K562 (cell line): ENCODE measurements around the gene PPP1CA. TPM values are rescaled to one million over a fixed set of nuclear protein-coding genes. Genes with fewer than 3 reads are reported as not detected.
A peak's percentile ranks its signal among the peaks of the same experiment; 100 is the strongest.

ENCODE experiments used
- ATAC-seq: fragments of 200-7000 bp; cut with Tn5 transposase; 3 replicates; pipeline ENCODE4 v1.9.1; 2020; ENCODE audit warnings: moderate library complexity
- BruUV-seq: library from RNA; stranded (reverse); fragments of 400-500 nt; replicated peaks from 2 replicates; lab custom pipeline; 2021; lab: Mats Ljungman, UMichigan
- CTCF ChIA-PET: fragments of 300-600 bp; formaldehyde crosslinking; extraction: SDS; loops from one replicate; lab custom pipeline; 2021; ENCODE audit warnings: low intra/inter-chr PET ratio; lab: Yijun Ruan, JAX
- POLR2A ChIA-PET: fragments of 300-600, 350-650 bp; sonication (Branson Sonifier 250); formaldehyde crosslinking; extraction: SDS; loops from one replicate; lab custom pipeline; 2021; ENCODE audit warnings: antibody characterized with exemption, inconsistent platforms; lab: Yijun Ruan, JAX
- DNase-seq, 4 experiments: peaks; one replicate each; pipeline versions ENCODE4 v3.0.0 to v3.0.0-alpha.2; 2011 to 2018; ENCODE audit warnings: low spot score in 3 of 4, mixed read lengths in 3 of 4; ENCODE audit errors: extremely low read depth in 1 of 4
- FAIRE-seq: peaks from 2 replicates; lab custom pipeline; 2011; peaks lifted over from hg19 to GRCh38; lab: Jason Lieb, UNC
- H2AFZ ChIP-seq: 2 replicates; pipeline ENCODE4 v1.6.0; 2011; ENCODE audit warnings: low read depth, low read length, control low read depth, inconsistent platforms
- H3K27ac ChIP-seq: fragments of 200-600 bp; 3 replicates; pipeline ENCODE4 v1.8.0; 2011; ENCODE audit warnings: low read depth, mild to moderate bottlenecking, control low read depth, inconsistent platforms, low read length, moderate library complexity, mixed read lengths; ENCODE audit errors: extremely low read depth
- H3K27me3 ChIP-seq, 2 experiments: fragments of 300-600 bp in 1 of 2; 2 replicates in 1 of 2; 3 replicates in 1 of 2; pipeline versions ENCODE4 v1.6.0 to v1.8.0; 2011; ENCODE audit warnings: inconsistent platforms in 2 of 2, low read length in 2 of 2, mild to moderate bottlenecking in 1 of 2, mixed read lengths in 1 of 2, moderate library complexity in 1 of 2; ENCODE audit not compliant: control insufficient read depth in 2 of 2, insufficient read depth in 2 of 2
- H3K36me3 ChIP-seq: fragments of 300-600 bp; 3 replicates; pipeline ENCODE4 v1.8.0; 2011; ENCODE audit warnings: mild to moderate bottlenecking, low read length, inconsistent platforms; ENCODE audit not compliant: control insufficient read depth, insufficient read depth
- H3K4me1 ChIP-seq, 2 experiments: fragments of 200-600 bp in 1 of 2; replicated peaks in 1 of 2; 2 replicates in 1 of 2; 3 replicates in 1 of 2; pipeline versions ENCODE4 v1.5.1 to v1.8.0; 2011; ENCODE audit warnings: inconsistent platforms in 2 of 2, low read length in 2 of 2, mild to moderate bottlenecking in 1 of 2, mixed read lengths in 1 of 2, moderate library complexity in 1 of 2; ENCODE audit not compliant: control insufficient read depth in 2 of 2, insufficient read depth in 2 of 2
- H3K4me2 ChIP-seq: 2 replicates; pipeline ENCODE4 v1.6.1; 2011; ENCODE audit warnings: low read length, control low read depth, inconsistent platforms, mixed read lengths; ENCODE audit not compliant: insufficient read depth
- H3K4me3 ChIP-seq: fragments of 200-600 bp; sonication (generic), shearing (Covaris generic); 2 replicates; pipeline ENCODE4 v1.5.1; 2016; ENCODE audit warnings: control low read depth, inconsistent platforms
- H3K79me2 ChIP-seq: fragments of 200-600 bp; 3 replicates; pipeline ENCODE4 v1.8.0; 2011; ENCODE audit warnings: low read length, inconsistent platforms; ENCODE audit not compliant: control insufficient read depth, insufficient read depth
- H3K9ac ChIP-seq, 2 experiments: 2 replicates each; pipeline versions ENCODE4 v1.6.0 to v1.6.1; 2011; ENCODE audit warnings: low read depth in 2 of 2, low read length in 2 of 2, control low read depth in 1 of 2, inconsistent platforms in 1 of 2, mild to moderate bottlenecking in 1 of 2, mixed read lengths in 1 of 2; ENCODE audit not compliant: insufficient read depth in 1 of 2
- H3K9me1 ChIP-seq: one replicate; pipeline ENCODE4 v1.6.0; 2011; ENCODE audit warnings: inconsistent platforms, mild to moderate bottlenecking, low read length, moderate library complexity; ENCODE audit not compliant: control insufficient read depth, insufficient read depth
- H3K9me3 ChIP-seq: replicated peaks from 2 replicates; pipeline ENCODE4 v1.5.1; 2011; ENCODE audit warnings: low read depth, low read length, inconsistent platforms; ENCODE audit not compliant: control insufficient read depth, insufficient read depth
- H4K20me1 ChIP-seq: replicated peaks from 2 replicates; pipeline ENCODE4 v1.6.1; 2011; ENCODE audit warnings: low read length, inconsistent platforms, mixed read lengths; ENCODE audit not compliant: control insufficient read depth, insufficient read depth
- BCL6 ChIP-seq: fragments of 250-450 bp; sonication (Bioruptor Pico); IDR thresholded peaks from 2 replicates; pipeline ENCODE4 v1.4.0; 2020
- BMI1 ChIP-seq: fragments of 150-350 bp; IDR thresholded peaks from 2 replicates; pipeline ENCODE4 v1.6.1; 2014; ENCODE audit warnings: low read length
- FOSL1 ChIP-seq: fragments of 200-800 bp; sonication (Bioruptor generic); conservative IDR thresholded peaks from 2 replicates; pipeline ENCODE4 v1.6.1; 2016; ENCODE audit warnings: missing genetic modification characterization, missing compliant biosample characterization
- NFYB ChIP-seq: IDR thresholded peaks from 2 replicates; pipeline ENCODE4 v1.6.1; 2011; ENCODE audit warnings: mild to moderate bottlenecking, moderate library complexity; ENCODE audit not compliant: insufficient read length; ENCODE audit errors: extremely low read depth
- NR1H2 ChIP-seq: sonication (generic); formaldehyde crosslinking; IDR thresholded peaks from 2 replicates; pipeline ENCODE4 v1.4.0; 2020; ENCODE audit warnings: mild to moderate bottlenecking, missing genetic modification reagents
- WGBS: fragments of 100-300 bp; shearing (Covaris generic); methylation state at CpG from one replicate; pipeline ENCODE4 v1.1.6; 2016; ENCODE audit warnings: low coverage, mixed read lengths; ENCODE audit not compliant: insufficient coverage; ENCODE audit errors: missing lambda C conversion rate; 5-methylcytosine and 5-hydroxymethylcytosine counted together
- in situ Hi-C: fragments of 300-500 bp; cut with MboI; formaldehyde crosslinking; loops from 4 replicates; pipeline ENCODE4 v1.15.0; 2018; ENCODE audit warnings: inconsistent platforms, mixed read lengths
- intact Hi-C: fragments of 100-400 bp; cut with micrococcal nuclease; formaldehyde crosslinking; loops from 2 replicates; pipeline ENCODE4 v1.14.2; 2022
- polyA plus RNA-seq, 8 experiments: library from polyadenylated mRNA; depleted of rRNA in 4 of 8; stranded (reverse) in 5 of 8; unstranded in 3 of 8; fragments of >200 nt; fragmentation: Nextera tagmentation in 2 of 8; fragmentation: Illumina TruSeq in 1 of 8; extraction: Ambion mirVana in 2 of 8; extraction: Trizol in 1 of 8; gene quantifications; 2 replicates each; pipeline versions ENCODE4 v1.2.1 to v1.2.3, GENCODE V29; 2011 to 2014; ENCODE audit warnings: inconsistent platforms in 1 of 8, missing spikeins in 1 of 8
- total RNA-seq, 7 experiments: library from RNA; depleted of rRNA in 6 of 7; stranded (reverse); fragments of >200 nt in 6 of 7; fragmentation: Illumina TruSeq in 2 of 7; extraction: Trizol in 2 of 7; gene quantifications; 2 replicates each; pipeline versions ENCODE4 v1.2.1 to v1.2.3, GENCODE V29; 2011 to 2021; ENCODE audit warnings: low replicate concordance in 1 of 7
- TF ChIP-seq, protein P1 (sequence below), 3 experiments: fragments of 200-800 bp in 1 of 3; fragments of 250-450 bp in 1 of 3; fragments of 450-650 bp in 1 of 3; sonication (Bioruptor Pico) in 1 of 3; sonication (Bioruptor generic) in 1 of 3; formaldehyde crosslinking in 1 of 3; IDR thresholded peaks; 2 replicates each; pipeline versions ENCODE4 v1.6.1 to v1.8.0; 2016 to 2022; ENCODE audit warnings: mild to moderate bottlenecking in 2 of 3, missing genetic modification characterization in 2 of 3, missing compliant biosample characterization in 1 of 3, moderate library complexity in 1 of 3
- TF ChIP-seq, protein P2 (sequence below): fragments of 250-450 bp; sonication (Bioruptor Pico); IDR thresholded peaks from 2 replicates; pipeline ENCODE4 v1.8.0; 2022; ENCODE audit warnings: inconsistent platforms
- TF ChIP-seq, protein P3 (sequence below): fragments of 450-650 bp; formaldehyde crosslinking; IDR thresholded peaks from 2 replicates; pipeline ENCODE4 v1.4.0; 2020; ENCODE audit warnings: mild to moderate bottlenecking, moderate library complexity
- TF ChIP-seq, protein P4 (sequence below): sonication (generic); formaldehyde crosslinking; IDR thresholded peaks from 2 replicates; pipeline ENCODE4 v1.8.1; 2022; ENCODE audit warnings: missing genetic modification reagents

PPP1CA gene
- total and polyA plus RNA-seq, 9 of the 15 experiments (the other 6 are each of a cell fraction or from before 2014, with no cell fraction given) = 18.2 to 242 (median 188) TPM

DNA sequence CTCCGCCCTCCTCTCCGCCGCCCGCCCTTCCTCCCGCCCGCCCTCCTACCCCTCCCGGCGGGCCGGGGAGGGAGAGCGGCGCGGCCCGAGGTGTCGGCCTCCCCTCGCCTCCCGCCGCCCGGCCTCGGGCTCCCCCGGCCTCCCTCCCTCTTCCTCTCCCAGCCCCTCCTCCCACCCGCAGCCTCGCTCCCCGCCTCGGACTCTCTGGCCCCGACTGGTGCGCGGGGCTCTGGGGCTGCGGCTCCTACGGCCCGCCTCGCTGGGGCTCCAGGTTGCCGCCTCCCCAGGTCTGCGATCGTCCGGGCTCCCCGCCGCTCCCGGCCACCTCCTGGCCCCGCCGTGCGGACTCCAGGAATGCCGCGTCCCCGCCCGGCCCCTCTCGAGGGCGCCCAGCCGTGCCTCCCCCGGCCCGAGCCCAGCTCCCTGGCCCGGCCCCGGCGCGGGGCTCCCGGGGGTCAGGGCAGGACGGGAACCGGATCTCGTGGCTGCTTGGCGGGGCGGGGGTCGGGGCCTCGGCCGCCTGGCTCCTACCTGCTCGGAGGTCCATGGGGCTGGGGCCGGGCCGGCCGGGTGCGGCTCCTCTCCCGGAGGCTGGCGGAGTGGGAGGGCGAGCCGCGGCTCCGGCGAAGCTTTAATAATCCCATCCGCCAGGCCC is 28.5 kb downstream of the PPP1CA start, which contains the start of gene CLCF1 (continued):
- TF ChIP-seq NR1H2 (CRISPR knock-in tag) = no peak; the same call in 1 of the 2 replicates
- TF ChIP-seq, protein P1, sequence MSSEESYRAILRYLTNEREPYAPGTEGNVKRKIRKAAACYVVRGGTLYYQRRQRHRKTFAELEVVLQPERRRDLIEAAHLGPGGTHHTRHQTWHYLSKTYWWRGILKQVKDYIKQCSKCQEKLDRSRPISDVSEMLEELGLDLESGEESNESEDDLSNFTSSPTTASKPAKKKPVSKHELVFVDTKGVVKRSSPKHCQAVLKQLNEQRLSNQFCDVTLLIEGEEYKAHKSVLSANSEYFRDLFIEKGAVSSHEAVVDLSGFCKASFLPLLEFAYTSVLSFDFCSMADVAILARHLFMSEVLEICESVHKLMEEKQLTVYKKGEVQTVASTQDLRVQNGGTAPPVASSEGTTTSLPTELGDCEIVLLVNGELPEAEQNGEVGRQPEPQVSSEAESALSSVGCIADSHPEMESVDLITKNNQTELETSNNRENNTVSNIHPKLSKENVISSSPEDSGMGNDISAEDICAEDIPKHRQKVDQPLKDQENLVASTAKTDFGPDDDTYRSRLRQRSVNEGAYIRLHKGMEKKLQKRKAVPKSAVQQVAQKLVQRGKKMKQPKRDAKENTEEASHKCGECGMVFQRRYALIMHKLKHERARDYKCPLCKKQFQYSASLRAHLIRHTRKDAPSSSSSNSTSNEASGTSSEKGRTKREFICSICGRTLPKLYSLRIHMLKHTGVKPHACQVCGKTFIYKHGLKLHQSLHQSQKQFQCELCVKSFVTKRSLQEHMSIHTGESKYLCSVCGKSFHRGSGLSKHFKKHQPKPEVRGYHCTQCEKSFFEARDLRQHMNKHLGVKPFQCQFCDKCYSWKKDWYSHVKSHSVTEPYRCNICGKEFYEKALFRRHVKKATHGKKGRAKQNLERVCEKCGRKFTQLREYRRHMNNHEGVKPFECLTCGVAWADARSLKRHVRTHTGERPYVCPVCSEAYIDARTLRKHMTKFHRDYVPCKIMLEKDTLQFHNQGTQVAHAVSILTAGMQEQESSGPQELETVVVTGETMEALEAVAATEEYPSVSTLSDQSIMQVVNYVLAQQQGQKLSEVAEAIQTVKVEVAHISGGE (CRISPR knock-in tag; IDR thresholded peaks at IDR 0.05) = peak in 1 of 3 experiments; percentile 21; a peak in 2 of 6 replicates
- no peak for TF ChIP-seq FOSL1 (tag)
- TF ChIP-seq, all 486 proteins: peak for 47

DNA sequence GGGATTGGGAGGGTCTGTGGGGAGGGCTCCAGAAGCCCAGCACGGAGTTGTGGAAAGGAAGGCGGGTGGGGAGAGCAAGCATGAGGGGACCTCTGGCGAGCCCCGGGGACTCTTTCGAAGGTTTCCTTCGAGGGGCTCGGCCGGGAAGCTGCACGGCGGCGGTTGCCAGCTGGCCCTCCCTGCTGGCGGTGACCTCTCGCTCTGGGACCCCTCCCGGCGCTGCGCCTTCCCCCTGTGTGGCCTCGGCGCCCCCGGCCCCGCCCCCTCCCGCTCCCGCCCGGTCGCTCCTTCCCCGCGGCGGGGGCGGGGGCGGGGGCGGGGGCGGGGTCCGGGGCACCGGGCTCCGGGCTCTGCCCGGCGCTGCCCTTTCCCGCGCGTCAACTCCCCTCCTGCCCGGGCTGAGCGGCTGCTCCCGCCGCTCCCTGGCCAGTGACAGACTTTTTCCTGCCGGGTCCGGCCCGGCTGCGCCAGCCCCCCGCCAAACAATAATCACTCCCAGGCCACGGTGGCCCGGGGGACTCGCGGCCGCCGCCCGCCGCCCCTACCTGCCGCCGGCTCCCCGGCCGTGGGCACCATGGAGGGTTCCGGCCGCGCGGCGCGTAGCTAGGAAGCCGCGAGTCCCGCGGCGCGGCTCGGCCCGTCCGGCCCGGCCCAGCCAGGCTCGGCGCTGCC is 29.2 kb downstream of the PPP1CA start:
- in situ Hi-C loops = no loop called here
- TF ChIP-seq NFYB (no peak), BMI1 (no peak), BCL6 (CRISPR knock-in tag) (no peak)
- TF ChIP-seq, protein P2, sequence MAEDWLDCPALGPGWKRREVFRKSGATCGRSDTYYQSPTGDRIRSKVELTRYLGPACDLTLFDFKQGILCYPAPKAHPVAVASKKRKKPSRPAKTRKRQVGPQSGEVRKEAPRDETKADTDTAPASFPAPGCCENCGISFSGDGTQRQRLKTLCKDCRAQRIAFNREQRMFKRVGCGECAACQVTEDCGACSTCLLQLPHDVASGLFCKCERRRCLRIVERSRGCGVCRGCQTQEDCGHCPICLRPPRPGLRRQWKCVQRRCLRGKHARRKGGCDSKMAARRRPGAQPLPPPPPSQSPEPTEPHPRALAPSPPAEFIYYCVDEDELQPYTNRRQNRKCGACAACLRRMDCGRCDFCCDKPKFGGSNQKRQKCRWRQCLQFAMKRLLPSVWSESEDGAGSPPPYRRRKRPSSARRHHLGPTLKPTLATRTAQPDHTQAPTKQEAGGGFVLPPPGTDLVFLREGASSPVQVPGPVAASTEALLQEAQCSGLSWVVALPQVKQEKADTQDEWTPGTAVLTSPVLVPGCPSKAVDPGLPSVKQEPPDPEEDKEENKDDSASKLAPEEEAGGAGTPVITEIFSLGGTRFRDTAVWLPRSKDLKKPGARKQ (CRISPR knock-in tag) = no peak
- TF ChIP-seq, protein P3, sequence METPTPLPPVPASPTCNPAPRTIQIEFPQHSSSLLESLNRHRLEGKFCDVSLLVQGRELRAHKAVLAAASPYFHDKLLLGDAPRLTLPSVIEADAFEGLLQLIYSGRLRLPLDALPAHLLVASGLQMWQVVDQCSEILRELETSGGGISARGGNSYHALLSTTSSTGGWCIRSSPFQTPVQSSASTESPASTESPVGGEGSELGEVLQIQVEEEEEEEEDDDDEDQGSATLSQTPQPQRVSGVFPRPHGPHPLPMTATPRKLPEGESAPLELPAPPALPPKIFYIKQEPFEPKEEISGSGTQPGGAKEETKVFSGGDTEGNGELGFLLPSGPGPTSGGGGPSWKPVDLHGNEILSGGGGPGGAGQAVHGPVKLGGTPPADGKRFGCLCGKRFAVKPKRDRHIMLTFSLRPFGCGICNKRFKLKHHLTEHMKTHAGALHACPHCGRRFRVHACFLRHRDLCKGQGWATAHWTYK = peak; percentile 25; the same call in 1 of the 2 replicates
- TF ChIP-seq, protein P4, sequence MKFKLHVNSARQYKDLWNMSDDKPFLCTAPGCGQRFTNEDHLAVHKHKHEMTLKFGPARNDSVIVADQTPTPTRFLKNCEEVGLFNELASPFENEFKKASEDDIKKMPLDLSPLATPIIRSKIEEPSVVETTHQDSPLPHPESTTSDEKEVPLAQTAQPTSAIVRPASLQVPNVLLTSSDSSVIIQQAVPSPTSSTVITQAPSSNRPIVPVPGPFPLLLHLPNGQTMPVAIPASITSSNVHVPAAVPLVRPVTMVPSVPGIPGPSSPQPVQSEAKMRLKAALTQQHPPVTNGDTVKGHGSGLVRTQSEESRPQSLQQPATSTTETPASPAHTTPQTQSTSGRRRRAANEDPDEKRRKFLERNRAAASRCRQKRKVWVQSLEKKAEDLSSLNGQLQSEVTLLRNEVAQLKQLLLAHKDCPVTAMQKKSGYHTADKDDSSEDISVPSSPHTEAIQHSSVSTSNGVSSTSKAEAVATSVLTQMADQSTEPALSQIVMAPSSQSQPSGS (CRISPR knock-in tag) = no peak

More for the DNA sequence above, 29.2 kb downstream of the PPP1CA start:
- no peaks in the 10 kb centered on the region for H4K20me1 ChIP-seq
- no peaks in the 10 kb centered on the region for H3K9me3 ChIP-seq
- ChIA-PET CTCF (interaction anchor here (4.1 kb wide), 1 partner anchor 15 kb away, joined by 21 read pairs; no protein-coding TSS in a partner anchor), POLR2A (interaction anchor here (1.2 to 3.0 kb wide), 3 partner anchors 9 to 21 kb away, joined by 3 to 10 read pairs (median 5); no protein-coding TSS in a partner anchor)
- peak overlapping the region; percentile 96 for H3K4me3 ChIP-seq
- peak overlapping the region; percentile 95 for H3K27ac ChIP-seq
- H3K27me3 ChIP-seq = no peaks in the 10 kb centered on the region
- peak overlapping the region; percentile 62 for H2AFZ ChIP-seq
- DNase-seq = peak; percentile 67 to 89 (median 83)
- peak; percentile 5 for ATAC-seq
- FAIRE-seq = no peak
- no peaks in the 10 kb centered on the region for H3K36me3 ChIP-seq
- intact Hi-C loops = no loop called here
- peaks cover 39% of the 10 kb centered on the region; the same call in 2 of the 3 replicates for H3K79me2 ChIP-seq
- H3K9me1 ChIP-seq = no peaks in the 10 kb centered on the region
- BruUV-seq = no TSS peak
- peaks cover 52 to 69% of the 10 kb centered on the region in 2 experiments for H3K4me1 ChIP-seq
- WGBS = 4% methylated on average over 25 of the region's 78 CpGs
- H3K4me2 ChIP-seq = peak overlapping the region; percentile 79
- peak overlapping the region; percentile 90 to 95; a peak in 3 of 4 replicates for H3K9ac ChIP-seq
